Neural cell (in vitro differentiated cells): ENCODE results near the gene ACACA. TPM values are rescaled to one million over a fixed set of nuclear protein-coding genes. Genes with fewer than 3 reads are reported as not detected.

Source experiments
- H2AFZ ChIP-seq: fragments of 200-600, 300-800 bp; sonication (generic), shearing (Covaris generic); 2 replicates; pipeline ENCODE4 v1.6.0; 2014; ENCODE audit warnings: low read depth, mild to moderate bottlenecking, antibody characterized with exemption, low read length, moderate library complexity
- H3F3A ChIP-seq: fragments of 200-600 bp; shearing (Covaris generic); 2 replicates; pipeline ENCODE4 v1.6.1; 2016; ENCODE audit warnings: mild to moderate bottlenecking, moderate library complexity, mixed read lengths, antibody characterized with exemption, low read length; ENCODE audit not compliant: insufficient read depth, poor library complexity, severe bottlenecking
- H3K27ac ChIP-seq: fragments of 200-600, 300-800 bp; sonication (generic), shearing (Covaris generic); 2 replicates; pipeline ENCODE4 v1.5.1; 2014; ENCODE audit warnings: mild to moderate bottlenecking, low read length, moderate library complexity
- H3K27me3 ChIP-seq: fragments of 300-800, 200-600 bp; sonication (generic), shearing (Covaris generic); 2 replicates; pipeline ENCODE4 v1.6.0; 2014; ENCODE audit warnings: mild to moderate bottlenecking, low read depth, low read length, moderate library complexity; ENCODE audit not compliant: insufficient read depth
- H3K36me3 ChIP-seq: fragments of 300-800, 200-600 bp; sonication (generic), shearing (Covaris generic); 2 replicates; pipeline ENCODE4 v1.5.1; 2014; ENCODE audit warnings: mild to moderate bottlenecking, antibody characterized with exemption, low read length, moderate library complexity; ENCODE audit not compliant: insufficient read depth
- H3K4me2 ChIP-seq: fragments of 300-800, 200-600 bp; sonication (generic), shearing (Covaris generic); 2 replicates; pipeline ENCODE4 v1.6.0; 2014; ENCODE audit warnings: mild to moderate bottlenecking, low read length
- H3K4me3 ChIP-seq: fragments of 300-800, 200-600 bp; sonication (generic), shearing (Covaris generic); 2 replicates; pipeline ENCODE4 v1.5.1; 2014; ENCODE audit warnings: mild to moderate bottlenecking, low read length, moderate library complexity
- H3K79me2 ChIP-seq: fragments of 200-600 bp; shearing (Covaris generic); replicated peaks from 2 replicates; pipeline ENCODE4 v1.6.0; 2014; ENCODE audit warnings: mild to moderate bottlenecking, low read length, moderate library complexity; ENCODE audit not compliant: insufficient read depth
- H3K9ac ChIP-seq: fragments of 300-800, 200-600 bp; sonication (generic), shearing (Covaris generic); 2 replicates; pipeline ENCODE4 v1.6.1; 2016; ENCODE audit warnings: mild to moderate bottlenecking, low read length, mixed read lengths
- H3K9me2 ChIP-seq: fragments of 200-600 bp; shearing (Covaris generic); 2 replicates; pipeline ENCODE4 v1.6.1; 2016; ENCODE audit warnings: mild to moderate bottlenecking, low read length, mixed read lengths; ENCODE audit not compliant: insufficient read depth
- H3K9me3 ChIP-seq: fragments of 200-600, 300-800 bp; sonication (generic), shearing (Covaris generic); 2 replicates; pipeline ENCODE4 v1.6.1; 2016; ENCODE audit warnings: mild to moderate bottlenecking, mixed run types, low read length, moderate library complexity, mixed read lengths
- H4K20me1 ChIP-seq: fragments of 200-600 bp; shearing (Covaris generic); 2 replicates; pipeline ENCODE4 v1.6.1; 2016; ENCODE audit warnings: mild to moderate bottlenecking, mixed run types; ENCODE audit not compliant: insufficient read depth
- EP300 ChIP-seq: fragments of 450-650 bp; conservative IDR thresholded peaks from 2 replicates; pipeline ENCODE4 v1.6.1; 2014; ENCODE audit warnings: antibody characterized with exemption, mild to moderate bottlenecking, moderate library complexity; ENCODE audit not compliant: poor library complexity, severe bottlenecking
- EZH2 ChIP-seq: fragments of 200-600, 300-800 bp; shearing (Covaris generic), sonication (generic); IDR thresholded peaks from 2 replicates; pipeline ENCODE4 v1.6.1; 2014; ENCODE audit warnings: antibody characterized with exemption, low read length, borderline replicate concordance, mild to moderate bottlenecking; ENCODE audit not compliant: insufficient read depth, poor library complexity, severe bottlenecking
- POLR2AphosphoS5 ChIP-seq: IDR thresholded peaks from 2 replicates; pipeline ENCODE4 v1.6.1; 2012
- REST ChIP-seq: IDR thresholded peaks from 2 replicates; pipeline ENCODE4 v1.6.1; 2012; ENCODE audit warnings: borderline replicate concordance
- SMC3 ChIP-seq: fragments of 450-650 bp; conservative IDR thresholded peaks from 2 replicates; pipeline ENCODE4 v1.6.1; 2014; ENCODE audit warnings: antibody characterized with exemption, mild to moderate bottlenecking, moderate library complexity; ENCODE audit not compliant: poor library complexity
- TAF1 ChIP-seq: IDR thresholded peaks from 2 replicates; pipeline ENCODE4 v1.6.1; 2012; ENCODE audit warnings: low read depth
- polyA plus RNA-seq: library from polyadenylated mRNA; depleted of rRNA; stranded (reverse); fragments of >200 nt; gene quantifications from 2 replicates; pipeline ENCODE4 v1.2.3, GENCODE V29; 2014
- TF ChIP-seq, protein P1 (sequence below): fragments of 450-650 bp; IDR thresholded peaks from 2 replicates; pipeline ENCODE4 v1.5.1; 2014; ENCODE audit warnings: antibody characterized with exemption, mild to moderate bottlenecking, moderate library complexity; ENCODE audit not compliant: poor library complexity, severe bottlenecking

The ACACA gene
- polyA plus RNA-seq, 1 donor from 2014 or later = 38.4 TPM

- no peak for TF ChIP-seq SMC3
- TF ChIP-seq, protein P1, sequence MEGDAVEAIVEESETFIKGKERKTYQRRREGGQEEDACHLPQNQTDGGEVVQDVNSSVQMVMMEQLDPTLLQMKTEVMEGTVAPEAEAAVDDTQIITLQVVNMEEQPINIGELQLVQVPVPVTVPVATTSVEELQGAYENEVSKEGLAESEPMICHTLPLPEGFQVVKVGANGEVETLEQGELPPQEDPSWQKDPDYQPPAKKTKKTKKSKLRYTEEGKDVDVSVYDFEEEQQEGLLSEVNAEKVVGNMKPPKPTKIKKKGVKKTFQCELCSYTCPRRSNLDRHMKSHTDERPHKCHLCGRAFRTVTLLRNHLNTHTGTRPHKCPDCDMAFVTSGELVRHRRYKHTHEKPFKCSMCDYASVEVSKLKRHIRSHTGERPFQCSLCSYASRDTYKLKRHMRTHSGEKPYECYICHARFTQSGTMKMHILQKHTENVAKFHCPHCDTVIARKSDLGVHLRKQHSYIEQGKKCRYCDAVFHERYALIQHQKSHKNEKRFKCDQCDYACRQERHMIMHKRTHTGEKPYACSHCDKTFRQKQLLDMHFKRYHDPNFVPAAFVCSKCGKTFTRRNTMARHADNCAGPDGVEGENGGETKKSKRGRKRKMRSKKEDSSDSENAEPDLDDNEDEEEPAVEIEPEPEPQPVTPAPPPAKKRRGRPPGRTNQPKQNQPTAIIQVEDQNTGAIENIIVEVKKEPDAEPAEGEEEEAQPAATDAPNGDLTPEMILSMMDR = no peak
- TF ChIP-seq EZH2 = no peak
- TF ChIP-seq REST = no peak
- TF ChIP-seq TAF1 = no peak
- TF ChIP-seq POLR2AphosphoS5 = no peak
- TF ChIP-seq EP300 = no peak
- H3K36me3 ChIP-seq = no peaks in the 10 kb centered on the region
- H3K79me2 ChIP-seq = no peaks in the 10 kb centered on the region
- no peaks in the 10 kb centered on the region for H3F3A ChIP-seq
- no peak overlapping the region for H2AFZ ChIP-seq
- H3K27me3 ChIP-seq = no peaks in the 10 kb centered on the region
- no peaks in the 10 kb centered on the region for H3K9me3 ChIP-seq
- H3K27ac ChIP-seq = no peak overlapping the region
- no peaks in the 10 kb centered on the region for H4K20me1 ChIP-seq
- H3K4me3 ChIP-seq = no peak overlapping the region
- no peak overlapping the region for H3K4me2 ChIP-seq
- no peak overlapping the region for H3K9ac ChIP-seq
- no peaks in the 10 kb centered on the region for H3K9me2 ChIP-seq
Observed at GRCh38 chr17:37037590-37038155, 369.0 kb downstream of the ACACA start.

Other genes starting within 250 kb of the ACACA start
- not detected in 2 replicates for gene C17orf78, start 30.9 kb downstream of the ACACA start, polyA plus RNA-seq
- 23.5 and 32.0 TPM in 2 replicates for gene TADA2A, start 50 bp upstream of the ACACA start, polyA plus RNA-seq
- gene DUSP14, start 83.1 kb upstream of the ACACA start, polyA plus RNA-seq = 19.7 and 20.9 TPM in 2 replicates
- gene SYNRG, start 202.6 kb upstream of the ACACA start, polyA plus RNA-seq = 16.1 and 20.5 TPM in 2 replicates
- 29.7 and 33.5 TPM in 2 replicates for gene DDX52, start 236.6 kb upstream of the ACACA start, polyA plus RNA-seq